Raji (cell line): ENCODE results near the gene IVD.

ENCODE experiments used
- POLR2A ChIP-seq: IDR thresholded peaks from 2 replicates; pipeline ENCODE4 v1.6.1; 2011; ENCODE audit warnings: low read depth, low read length, control low read depth; ENCODE audit not compliant: insufficient read depth

Gene IVD

DNA sequence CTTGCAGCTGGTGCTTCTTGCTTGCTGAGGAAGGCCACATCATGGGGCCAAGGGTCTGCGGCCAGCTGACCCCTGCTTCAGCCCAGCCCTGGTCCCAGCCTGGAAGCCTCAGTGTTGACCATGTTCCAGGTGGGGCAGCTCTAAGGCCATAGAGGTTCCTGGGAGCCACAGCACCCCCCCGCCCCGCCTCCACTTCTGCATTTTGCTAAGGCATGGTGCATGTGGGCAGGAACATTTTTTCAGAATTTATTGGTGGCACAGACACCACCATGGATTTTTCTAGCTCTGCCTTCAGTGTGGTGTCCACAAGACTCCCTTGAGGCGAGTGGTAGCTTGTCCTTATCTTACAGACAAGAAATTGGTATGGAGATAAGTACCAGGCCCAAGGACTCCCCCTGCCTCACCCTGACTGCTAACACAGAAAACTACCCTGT, 63.3 kb downstream of the IVD start:
- TF ChIP-seq POLR2A: no peak

- no peak for TF ChIP-seq POLR2A
These were observed 64.3 kb downstream of the IVD start for GRCh38 chr15:40469776-40470390.

DNA sequence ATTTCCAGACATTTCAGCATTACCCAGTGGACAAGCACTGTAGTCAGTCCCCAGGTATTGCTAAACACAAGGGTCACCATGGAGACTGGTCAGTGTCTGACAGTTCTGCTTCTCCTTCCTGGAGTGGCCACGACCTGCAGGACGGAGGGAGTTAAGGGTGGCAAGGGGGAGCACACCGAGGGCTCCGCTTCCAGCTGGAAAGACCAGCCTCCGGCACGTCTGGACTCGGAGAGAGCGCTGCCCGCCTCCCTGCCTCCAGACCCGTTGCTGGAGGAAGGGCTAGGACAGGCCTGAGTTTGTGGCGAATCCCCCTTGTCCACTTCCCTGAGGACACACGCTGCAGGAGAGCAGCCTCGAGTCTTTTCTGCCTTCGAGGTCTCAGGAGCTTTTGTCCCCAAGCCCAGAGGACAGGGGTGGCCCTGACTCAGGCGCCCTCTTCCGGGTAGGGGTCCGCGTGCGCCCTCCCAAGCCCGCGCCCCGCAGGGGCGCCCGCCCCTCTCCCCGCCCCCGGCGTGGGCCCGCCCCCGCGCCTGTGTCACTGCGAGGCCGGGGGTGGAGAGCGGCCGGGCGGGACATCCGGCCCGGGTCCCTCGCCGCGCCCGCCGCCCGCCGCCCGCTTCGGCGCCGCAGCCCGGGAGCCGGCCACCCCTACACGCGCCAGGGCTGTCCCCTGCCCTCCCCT, 65.0 kb downstream of the IVD start, which contains the start of gene CHST14:
Gene CHST14, plus strand, starts transcription at position 562 of the 682 bp plus-strand sequence. CDS start 230 bp downstream, outside the sequence.
- peak; percentile 63 for TF ChIP-seq POLR2A
